Stimulated activated naive CD8-positive, alpha-beta T cell treated with anti-CD3 and anti-CD28 coated beads, Interleukin-15, amount 100 ng/mL, for 72 hours (primary cell): ENCODE data around the gene KIF21A.

Experiments used
- ATAC-seq: fragments of 150-1000 bp; cut with Tn5 transposase; 2 replicates; pipeline ENCODE4 v1.10.0; 2021; ENCODE audit warnings: mild to moderate bottlenecking, moderate library complexity
- DNase-seq, 2 donors: peaks; one replicate each; pipeline ENCODE4 v3.0.0; 2021 to 2022
- H3K27ac Mint-ChIP-seq, 2 donors: one replicate each; pipeline ENCODE4 v1.8.0; 2022; ENCODE audit warnings: mild to moderate bottlenecking in 2 of 2, mixed read lengths in 2 of 2, moderate library complexity in 2 of 2
- H3K27me3 Mint-ChIP-seq: one replicate; pipeline ENCODE4 v1.8.0; 2022; ENCODE audit warnings: mixed read lengths
- H3K4me1 Mint-ChIP-seq: one replicate; pipeline ENCODE4 v1.8.0; 2022; ENCODE audit warnings: mild to moderate bottlenecking, mixed read lengths
- H3K4me3 Mint-ChIP-seq, 2 donors: one replicate each; pipeline ENCODE4 v1.8.0; 2022; ENCODE audit warnings: mild to moderate bottlenecking in 2 of 2, mixed read lengths in 2 of 2, moderate library complexity in 1 of 2
- H3K9me3 Mint-ChIP-seq, 2 donors: one replicate each; pipeline ENCODE4 v1.8.0; 2022; ENCODE audit warnings: mixed read lengths in 2 of 2

Gene KIF21A

DNA sequence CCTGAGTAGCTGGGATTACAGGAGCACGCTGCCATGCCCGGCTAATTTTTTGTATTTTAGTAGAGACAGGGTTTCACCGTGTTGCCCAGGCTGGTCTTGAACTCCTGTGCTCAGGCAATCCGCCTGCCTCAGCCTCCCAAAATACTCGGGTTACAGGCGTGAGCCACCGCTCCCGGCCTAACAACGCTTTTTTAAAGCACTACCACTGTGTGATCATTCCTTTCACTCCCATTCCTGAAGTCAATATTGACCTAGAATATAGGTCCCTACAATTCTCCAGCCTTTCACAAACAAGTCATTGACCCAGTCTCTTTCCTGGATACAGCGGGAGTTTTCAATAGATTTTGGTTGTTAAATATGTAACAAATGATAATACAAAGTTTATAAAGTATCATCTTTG is 62.8 kb downstream of the KIF21A start:
- no peaks in the 10 kb centered on the region for H3K9me3 Mint-ChIP-seq
- H3K27me3 Mint-ChIP-seq = no peaks in the 10 kb centered on the region
- no peak for ATAC-seq
- no peak for DNase-seq
- no peak overlapping the region for H3K4me3 Mint-ChIP-seq
- peaks cover 12% of the 10 kb centered on the region for H3K4me1 Mint-ChIP-seq
- no peak overlapping the region for H3K27ac Mint-ChIP-seq

DNA sequence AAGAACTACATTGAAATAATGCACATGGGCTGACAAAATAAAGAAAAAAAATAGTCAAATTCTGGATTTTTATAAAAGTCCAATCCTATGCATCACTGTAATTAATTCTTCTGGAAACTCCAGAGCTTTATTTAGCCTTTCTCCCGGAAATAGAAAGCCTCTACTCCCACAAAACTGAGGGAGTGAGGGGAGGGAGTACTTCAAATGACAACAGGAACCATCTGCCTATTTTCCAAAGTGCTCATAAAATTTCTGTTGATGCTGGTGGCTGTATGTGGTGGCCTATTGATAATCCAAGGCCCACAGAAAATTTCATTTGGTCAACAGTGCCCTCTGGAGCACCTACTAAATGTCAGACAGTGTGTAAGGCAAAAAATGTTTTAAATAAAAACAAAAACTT is 64.6 kb downstream of the KIF21A start:
- DNase-seq = no peak
- Mint-ChIP-seq H3K27ac (no peak overlapping the region), H3K9me3 (no peaks in the 10 kb centered on the region), H3K4me1 (peaks cover 13% of the 10 kb centered on the region), H3K4me3 (no peak overlapping the region), H3K27me3 (no peaks in the 10 kb centered on the region)
- no peak for ATAC-seq

DNA sequence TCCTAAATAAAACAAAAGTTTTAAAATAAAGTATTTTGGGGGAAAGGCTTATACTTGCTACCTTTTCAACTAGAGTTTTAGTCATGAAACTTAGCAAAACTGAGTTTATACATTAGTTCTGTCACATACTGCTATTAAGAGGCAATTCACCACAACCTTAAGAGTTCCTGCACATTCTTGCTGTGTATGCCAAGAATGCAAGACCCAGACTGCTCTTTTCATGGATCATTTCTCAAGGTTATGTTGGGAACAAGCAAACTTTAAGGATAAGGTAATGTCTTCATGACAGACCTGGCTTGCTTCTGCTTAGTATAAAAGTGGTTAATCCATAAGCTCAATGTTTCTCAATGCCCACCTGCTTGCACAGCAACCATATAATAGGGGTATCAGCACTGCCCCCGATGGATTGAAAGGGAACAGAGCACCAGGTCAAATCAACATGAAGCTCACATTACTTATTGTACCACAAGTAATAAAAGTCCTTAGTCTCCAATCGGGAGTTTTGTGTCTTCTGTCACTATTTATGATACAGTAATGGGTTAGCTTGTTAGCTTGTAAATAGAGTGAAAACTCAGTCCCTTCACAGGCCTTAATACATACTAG is 67.6 kb downstream of the KIF21A start:
- Mint-ChIP-seq H3K9me3 (peaks cover 0 to 9% of the 10 kb centered on the region in 2 donors), H3K4me1 (peaks cover 33% of the 10 kb centered on the region), H3K27ac (no peak overlapping the region), H3K4me3 (no peak overlapping the region), H3K27me3 (no peaks in the 10 kb centered on the region)
- ATAC-seq (no peak), DNase-seq (no peak)

DNA sequence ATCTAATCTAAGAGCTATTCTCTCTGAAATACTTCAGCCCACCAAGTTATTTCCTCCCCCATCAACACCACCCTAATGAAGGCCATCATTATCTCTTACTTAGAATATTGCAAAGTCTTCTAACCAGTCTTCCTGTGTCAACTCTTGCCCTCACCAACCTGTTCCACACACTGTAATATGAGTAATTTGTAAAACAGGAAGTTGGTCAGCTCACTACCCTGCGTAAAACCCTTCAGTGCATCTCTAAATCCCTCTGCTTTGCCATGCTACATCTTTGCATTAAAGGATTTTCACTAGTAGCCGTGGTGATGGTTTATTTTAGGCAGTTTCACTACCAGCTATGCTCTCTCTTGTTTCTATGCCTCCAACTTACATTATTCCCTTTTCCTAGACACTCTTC is 70.0 kb downstream of the KIF21A start:
- H3K4me3 Mint-ChIP-seq = peak overlapping the region; percentile 30 to 67
- peak in 1 of 2 donors; percentile 36 for DNase-seq

DNA sequence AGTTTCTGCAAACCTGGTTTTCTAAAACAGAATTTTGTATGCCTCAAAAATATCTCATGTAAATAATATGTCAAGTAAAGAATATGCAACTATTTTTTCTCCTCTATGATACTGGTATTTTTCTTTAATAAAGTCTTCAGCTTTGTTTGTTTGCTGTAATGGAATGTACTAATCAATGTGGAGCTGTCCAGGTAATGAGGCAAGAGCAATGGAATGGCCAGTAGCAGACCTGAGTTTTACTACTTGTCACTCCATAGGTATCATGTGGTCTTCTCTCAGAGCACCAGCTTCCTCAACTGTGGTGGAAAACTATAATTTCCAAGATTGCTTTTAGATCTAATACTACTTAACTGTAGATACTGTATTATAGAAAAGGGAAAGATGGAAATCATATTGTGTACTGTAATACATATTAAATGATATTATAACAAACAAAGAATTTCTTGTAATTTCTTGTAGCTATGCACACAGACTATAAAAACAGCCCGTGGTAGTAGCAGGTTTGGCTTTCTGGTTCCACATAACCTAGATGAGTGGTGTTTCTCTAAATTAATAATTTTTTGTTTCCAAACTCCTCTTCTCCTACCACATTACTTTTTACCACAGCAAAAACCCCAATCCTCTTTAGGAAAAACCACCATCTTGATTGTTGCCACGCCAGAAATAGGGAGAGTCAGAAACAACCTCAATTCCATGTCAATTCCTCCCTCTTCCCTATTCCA is 70.6 kb downstream of the KIF21A start:
- ATAC-seq (peak; percentile 69), DNase-seq (no peak)
- Mint-ChIP-seq H3K4me3 (peak overlapping the region; percentile 30 to 67), H3K4me1 (peaks cover 38% of the 10 kb centered on the region), H3K9me3 (peaks cover 0 to 9% of the 10 kb centered on the region in 2 donors), H3K27me3 (no peaks in the 10 kb centered on the region), H3K27ac (peak overlapping the region in 1 of 2 donors; percentile 59)

More for the DNA sequence above, 70.0 kb downstream of the KIF21A start:
- Mint-ChIP-seq H3K27me3 (no peaks in the 10 kb centered on the region), H3K27ac (peak overlapping the region in 1 of 2 donors; percentile 59), H3K4me1 (peaks cover 40% of the 10 kb centered on the region), H3K9me3 (peaks cover 0 to 9% of the 10 kb centered on the region in 2 donors)
- peak; percentile 100 for ATAC-seq

DNA sequence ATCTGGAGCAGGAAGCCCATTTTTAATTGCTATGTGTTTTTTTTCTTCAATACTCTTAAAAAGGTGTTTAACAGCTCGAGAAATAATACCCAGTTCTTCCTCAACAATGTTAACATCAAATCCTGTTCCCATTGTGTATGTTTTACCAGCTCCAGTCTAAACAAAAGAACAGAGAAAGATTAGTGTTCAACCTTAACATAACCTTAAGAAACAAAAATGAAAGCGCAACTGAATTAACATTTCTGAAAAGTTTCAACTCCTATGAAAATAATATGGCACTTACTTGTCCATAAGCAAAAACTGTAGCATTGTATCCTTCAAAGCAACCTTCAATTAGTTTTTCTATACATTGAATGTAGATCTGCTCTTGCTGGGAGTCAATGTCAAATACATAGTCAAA is 73.2 kb downstream of the KIF21A start:
- Mint-ChIP-seq H3K27me3 (no peaks in the 10 kb centered on the region), H3K4me3 (peak overlapping the region in 1 of 2 donors; percentile 19), H3K27ac (peak overlapping the region in 1 of 2 donors; percentile 61)

DNA sequence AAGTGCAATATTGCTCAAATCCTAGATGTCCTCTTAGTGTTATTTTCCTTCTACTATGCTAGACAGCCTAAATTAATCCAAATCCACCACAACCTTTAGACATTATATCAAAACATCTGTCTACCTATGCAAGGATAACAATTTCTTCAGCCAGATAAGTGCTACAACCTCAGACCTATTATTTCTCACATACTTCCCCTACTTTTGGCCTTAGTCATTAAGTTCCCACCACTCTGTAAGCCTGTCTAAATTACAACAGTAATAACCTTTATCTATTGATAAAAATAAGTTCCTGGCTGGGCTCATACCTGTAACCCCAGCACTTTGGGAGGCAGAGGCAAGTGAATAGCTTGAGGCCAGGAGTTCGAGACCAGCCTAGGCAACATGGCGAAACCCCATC is 74.0 kb downstream of the KIF21A start:
- H3K4me1 Mint-ChIP-seq = peaks cover 28% of the 10 kb centered on the region
- H3K27me3 Mint-ChIP-seq = no peaks in the 10 kb centered on the region
- H3K27ac Mint-ChIP-seq = peak overlapping the region in 1 of 2 donors; percentile 78
- H3K9me3 Mint-ChIP-seq = peaks cover 0 to 9% of the 10 kb centered on the region in 2 donors
- DNase-seq (no peak), ATAC-seq (no peak)
- no peak overlapping the region for H3K4me3 Mint-ChIP-seq

More for the DNA sequence above, 73.2 kb downstream of the KIF21A start:
- H3K4me1 Mint-ChIP-seq = peaks cover 28% of the 10 kb centered on the region
- DNase-seq (no peak), ATAC-seq (no peak)
- peaks cover 0 to 9% of the 10 kb centered on the region in 2 donors for H3K9me3 Mint-ChIP-seq

DNA sequence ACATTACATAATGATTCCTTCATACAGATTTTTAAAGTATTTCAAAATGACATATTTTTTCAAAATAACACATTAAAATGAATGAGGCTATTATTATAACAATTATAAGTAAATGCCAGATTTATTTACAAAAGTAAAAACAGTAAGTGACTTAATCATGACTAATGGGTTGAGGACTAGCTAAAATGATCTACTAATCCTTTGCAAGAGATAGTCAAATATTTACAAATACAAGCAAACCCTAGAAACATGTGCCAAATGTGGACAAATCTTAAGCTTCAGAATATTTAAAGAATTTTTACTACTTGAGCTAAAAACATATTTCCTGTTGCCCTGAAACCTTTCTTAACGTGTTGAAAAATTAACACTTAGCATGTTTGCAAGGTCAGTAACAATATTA is 74.8 kb downstream of the KIF21A start:
- no peak for DNase-seq
- Mint-ChIP-seq H3K9me3 (peaks cover 0 to 9% of the 10 kb centered on the region in 2 donors), H3K27me3 (no peaks in the 10 kb centered on the region), H3K4me1 (peaks cover 24% of the 10 kb centered on the region), H3K4me3 (no peak overlapping the region), H3K27ac (no peak overlapping the region)
- ATAC-seq = no peak

DNA sequence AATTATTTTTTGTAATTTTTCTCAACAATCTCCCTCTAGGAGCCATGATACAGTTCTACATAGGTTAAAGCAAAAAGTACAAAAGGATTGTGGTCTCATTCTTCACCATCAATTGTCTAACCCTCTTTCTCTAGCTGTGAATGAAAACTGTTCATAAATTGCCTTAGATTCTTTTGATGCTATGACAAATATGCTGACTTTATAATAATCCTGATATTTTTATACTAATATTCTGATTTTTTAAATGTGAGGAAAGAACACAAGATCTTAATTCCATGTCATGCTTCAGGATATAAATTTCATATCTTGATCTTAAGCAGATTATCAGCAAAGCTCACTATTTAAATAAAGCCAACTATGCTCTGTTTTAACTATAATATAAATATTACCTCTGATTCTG is 75.4 kb downstream of the KIF21A start:
- Mint-ChIP-seq H3K27me3 (no peaks in the 10 kb centered on the region), H3K4me1 (peaks cover 18% of the 10 kb centered on the region), H3K4me3 (no peak overlapping the region), H3K27ac (no peak overlapping the region), H3K9me3 (peaks cover 0 to 4% of the 10 kb centered on the region in 2 donors)
- no peak for DNase-seq
- no peak for ATAC-seq

DNA sequence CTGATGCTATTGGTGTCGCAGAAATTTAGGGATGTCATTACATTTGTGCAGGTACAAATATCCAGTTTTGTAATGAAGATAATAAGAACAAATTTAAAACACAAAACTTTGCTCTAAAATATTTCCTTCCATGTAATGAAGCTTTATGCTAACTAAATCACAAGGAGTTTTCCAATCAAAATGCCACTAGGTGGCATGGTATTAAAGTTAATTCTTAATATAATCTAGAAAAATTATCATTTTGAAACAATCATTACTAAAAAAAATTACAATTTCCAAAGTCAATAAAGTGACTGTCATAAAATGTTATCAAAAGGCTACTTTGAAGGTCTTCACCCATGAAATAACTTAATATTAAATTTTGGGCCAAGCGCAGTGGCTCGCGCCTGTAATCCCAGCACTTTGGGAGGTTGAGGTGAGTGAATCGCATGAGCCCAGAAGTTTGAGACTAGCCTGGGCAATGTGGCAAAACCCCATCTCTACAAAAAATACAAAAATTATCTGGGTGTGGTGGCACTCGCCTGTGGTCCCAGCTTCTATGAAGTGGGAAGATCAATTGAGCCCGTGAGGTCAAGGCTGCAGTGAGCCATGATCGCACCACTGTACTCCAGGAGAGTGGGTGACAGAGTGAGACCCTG is 77.4 kb downstream of the KIF21A start:
- Mint-ChIP-seq H3K9me3 (no peaks in the 10 kb centered on the region), H3K27ac (no peak overlapping the region), H3K4me1 (peaks cover 7% of the 10 kb centered on the region), H3K27me3 (no peaks in the 10 kb centered on the region), H3K4me3 (no peak overlapping the region)
- ATAC-seq (no peak), DNase-seq (no peak)

DNA sequence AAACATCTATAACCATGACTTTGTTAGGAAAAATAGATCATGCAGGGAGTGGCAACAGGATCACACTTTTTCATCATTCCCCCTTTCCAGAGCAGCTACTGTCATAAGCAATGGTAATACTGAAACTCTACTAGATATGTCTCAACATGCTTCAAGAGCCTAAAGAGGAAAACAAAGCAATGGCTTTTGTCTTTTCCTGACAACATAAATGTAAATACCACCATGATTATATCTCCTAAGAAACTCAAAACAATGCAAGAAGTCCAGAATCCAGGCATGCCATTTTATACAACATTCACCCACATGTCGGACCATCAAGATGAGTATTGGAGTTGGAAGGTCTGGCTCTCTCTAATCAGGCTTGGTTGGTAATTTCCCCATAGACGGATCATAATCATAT is 78.7 kb downstream of the KIF21A start:
- no peak overlapping the region for H3K4me3 Mint-ChIP-seq
- H3K27me3 Mint-ChIP-seq = no peaks in the 10 kb centered on the region
- H3K27ac Mint-ChIP-seq = no peak overlapping the region
- H3K4me1 Mint-ChIP-seq = no peaks in the 10 kb centered on the region
- ATAC-seq (no peak), DNase-seq (no peak)
- no peaks in the 10 kb centered on the region for H3K9me3 Mint-ChIP-seq

DNA sequence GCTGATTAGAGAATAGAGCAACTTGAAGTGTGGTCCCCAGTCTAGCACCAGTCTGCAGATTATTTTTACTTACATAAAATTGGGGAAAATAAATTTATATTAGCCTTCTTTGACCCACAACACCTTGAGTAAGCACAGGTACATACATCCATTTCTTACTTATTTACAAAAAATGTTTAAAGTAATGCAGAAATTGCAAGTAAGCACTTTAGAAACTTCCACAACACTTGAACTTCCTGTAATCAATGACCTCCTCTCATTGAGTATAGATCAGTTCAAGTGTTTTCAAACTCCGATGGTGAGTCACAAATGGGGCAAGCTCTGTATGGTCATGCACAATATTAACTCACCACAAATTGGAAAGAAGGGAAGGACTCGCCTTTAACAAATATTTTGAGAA is 83.3 kb downstream of the KIF21A start:
- no peaks in the 10 kb centered on the region for H3K9me3 Mint-ChIP-seq
- no peak overlapping the region for H3K27ac Mint-ChIP-seq
- DNase-seq (no peak), ATAC-seq (no peak)
- H3K27me3 Mint-ChIP-seq = no peaks in the 10 kb centered on the region
- no peak overlapping the region for H3K4me3 Mint-ChIP-seq
- no peaks in the 10 kb centered on the region for H3K4me1 Mint-ChIP-seq

DNA sequence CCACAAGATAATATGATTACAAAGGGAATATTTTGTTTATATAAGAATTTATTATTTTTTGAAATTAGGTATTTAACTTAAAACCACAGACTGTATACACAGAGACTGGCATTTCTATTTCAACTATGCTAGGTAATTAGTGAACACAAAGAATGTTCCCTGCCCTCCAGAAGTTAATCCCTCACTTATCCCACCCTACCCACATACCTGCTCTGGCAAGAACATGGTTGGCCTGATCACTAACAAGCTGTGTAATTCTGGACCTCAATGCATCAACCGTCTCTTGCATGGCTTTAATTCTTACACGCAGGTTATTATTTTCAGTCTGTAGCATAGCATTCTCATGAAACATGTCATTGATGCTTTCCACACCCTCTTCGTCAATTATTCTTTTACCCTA is 85.9 kb downstream of the KIF21A start:
- no peak for ATAC-seq
- H3K27ac Mint-ChIP-seq = no peak overlapping the region
- no peak for DNase-seq
- no peaks in the 10 kb centered on the region for H3K27me3 Mint-ChIP-seq
- H3K9me3 Mint-ChIP-seq = no peaks in the 10 kb centered on the region
- H3K4me1 Mint-ChIP-seq = no peaks in the 10 kb centered on the region
- no peak overlapping the region for H3K4me3 Mint-ChIP-seq

DNA sequence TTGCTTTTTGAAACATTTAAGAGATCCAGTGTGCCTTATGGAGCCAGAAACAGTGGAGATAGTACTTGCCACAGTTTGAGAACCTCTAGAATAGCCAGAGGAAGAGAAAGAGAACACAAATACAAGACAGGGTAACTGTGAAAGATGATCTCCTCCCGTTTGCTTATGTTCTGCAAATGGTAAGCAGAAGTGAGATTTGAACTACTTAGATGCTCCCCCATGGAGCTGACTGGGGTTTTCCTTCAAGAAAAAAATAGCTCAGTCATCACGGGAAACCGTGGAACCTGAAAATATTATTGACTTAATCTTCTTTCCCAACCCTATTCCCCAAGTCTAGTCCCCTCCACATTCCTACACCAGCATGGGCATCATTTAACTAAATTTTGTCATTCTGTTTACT is 87.1 kb downstream of the KIF21A start:
- no peaks in the 10 kb centered on the region for H3K4me1 Mint-ChIP-seq
- no peak for ATAC-seq
- H3K27ac Mint-ChIP-seq = no peak overlapping the region
- H3K9me3 Mint-ChIP-seq = no peaks in the 10 kb centered on the region
- H3K27me3 Mint-ChIP-seq = no peaks in the 10 kb centered on the region
- H3K4me3 Mint-ChIP-seq = no peak overlapping the region
- no peak for DNase-seq

DNA sequence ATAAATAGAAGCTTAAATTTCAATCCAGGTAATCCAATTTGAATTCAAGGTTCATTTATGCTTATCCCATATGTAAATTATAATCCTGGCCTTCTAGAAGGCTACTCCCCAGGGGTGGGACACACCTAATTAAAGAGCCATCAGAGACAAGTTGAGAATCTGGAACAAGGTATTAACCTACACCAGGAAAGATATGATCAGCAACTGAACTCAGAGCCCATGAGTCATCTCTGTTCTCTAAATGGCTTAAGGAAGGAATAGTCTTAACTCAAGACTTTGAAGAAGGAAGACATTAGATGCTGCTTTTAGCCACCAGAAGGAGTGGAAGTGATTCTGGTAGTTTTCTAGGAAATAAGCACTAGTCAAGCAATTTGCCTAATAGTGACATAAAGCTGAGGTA is 88.0 kb downstream of the KIF21A start:
- Mint-ChIP-seq H3K27ac (no peak overlapping the region), H3K4me3 (no peak overlapping the region), H3K9me3 (no peaks in the 10 kb centered on the region), H3K27me3 (no peaks in the 10 kb centered on the region), H3K4me1 (no peaks in the 10 kb centered on the region)
- no peak for ATAC-seq
- DNase-seq = no peak

DNA sequence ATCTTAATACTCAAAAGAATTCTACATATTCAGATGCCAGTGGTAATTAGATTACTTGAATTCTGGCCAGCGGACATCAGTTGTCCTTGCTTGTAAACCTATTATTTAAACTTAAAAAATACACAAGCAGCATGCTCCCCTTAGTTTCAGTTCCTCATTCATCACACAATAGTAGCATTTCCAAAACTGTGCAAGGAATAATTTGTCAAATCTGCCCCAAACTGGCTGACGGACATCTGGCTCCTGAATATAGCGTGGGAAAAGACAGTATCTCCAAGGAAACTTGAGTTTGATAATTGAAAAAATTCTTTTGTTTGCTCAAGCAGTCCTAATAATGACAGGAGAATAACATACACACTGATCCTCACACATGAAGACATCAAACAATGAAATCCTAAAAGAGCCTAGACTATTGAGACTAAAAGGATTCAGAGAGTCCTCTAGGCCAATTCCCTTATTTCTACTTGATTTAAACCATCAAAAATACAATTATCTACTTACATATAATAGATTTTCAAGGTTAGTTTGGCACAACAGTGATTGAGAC is 90.4 kb downstream of the KIF21A start:
- Mint-ChIP-seq H3K4me1 (no peaks in the 10 kb centered on the region), H3K9me3 (no peaks in the 10 kb centered on the region), H3K27me3 (no peaks in the 10 kb centered on the region), H3K4me3 (no peak overlapping the region), H3K27ac (no peak overlapping the region)
- DNase-seq (no peak), ATAC-seq (no peak)
